Heart left ventricle (tissue), 16 donors: ENCODE data around the gene TRPM1. TPM values are rescaled to one million over a fixed set of nuclear protein-coding genes. Genes with fewer than 3 reads are reported as not detected.

Experiments
- ATAC-seq, 4 donors: fragments of 200-7000 bp; cut with Tn5 transposase; one replicate each; pipeline ENCODE4 v1.9.1; 2020 to 2022; ENCODE audit warnings: moderate library complexity in 4 of 4, mild to moderate bottlenecking in 3 of 4, moderate number of reproducible peaks in 1 of 4
- DNase-seq, 5 donors: peaks; one replicate each; pipeline ENCODE4 v3.0.0-alpha.2; 2020
- H3K27ac ChIP-seq, 12 donors: fragments of 200-600 bp; sonication (generic) in 4 of 12; one replicate each; pipeline versions ENCODE4 v1.5.0 to v1.8.0; 2016 to 2022; ENCODE audit warnings: mild to moderate bottlenecking in 2 of 12
- H3K27me3 ChIP-seq, 9 donors: fragments of 200-600 bp; sonication (generic) in 2 of 9; one replicate each; pipeline versions ENCODE4 v1.5.1 to v1.8.0; 2016 to 2022; ENCODE audit warnings: mild to moderate bottlenecking in 3 of 9
- H3K36me3 ChIP-seq, 9 donors: fragments of 200-600 bp; sonication (generic) in 2 of 9; one replicate each; pipeline versions ENCODE4 v1.5.0 to v1.8.0; 2018 to 2022; ENCODE audit warnings: mild to moderate bottlenecking in 2 of 9
- H3K4me1 ChIP-seq, 12 donors: fragments of 200-600 bp; sonication (generic) in 4 of 12; one replicate each; pipeline versions ENCODE4 v1.5.0 to v1.8.0; 2016 to 2022; ENCODE audit warnings: mild to moderate bottlenecking in 3 of 12
- H3K4me3 ChIP-seq, 12 donors: fragments of 200-600 bp; sonication (generic) in 4 of 12; one replicate each; pipeline versions ENCODE4 v1.5.0 to v1.8.0; 2017 to 2022; ENCODE audit warnings: mild to moderate bottlenecking in 9 of 12, moderate library complexity in 4 of 12
- H3K9me3 ChIP-seq, 12 donors: fragments of 200-600 bp; sonication (generic) in 4 of 12; one replicate each; pipeline versions ENCODE4 v1.5.0 to v1.8.0; 2016 to 2022; ENCODE audit warnings: mild to moderate bottlenecking in 1 of 12
- CTCF ChIP-seq, 12 donors: fragments of 200-600 bp; sonication (generic) in 4 of 12; IDR thresholded peaks; one replicate each; pipeline versions ENCODE4 v1.5.0 to v1.8.0; 2018 to 2022; ENCODE audit warnings: antibody characterized with exemption in 12 of 12, mild to moderate bottlenecking in 5 of 12
- POLR2A ChIP-seq, 2 donors: fragments of 450-650 bp; IDR thresholded peaks; one replicate each; pipeline ENCODE4 v1.6.1; 2017; ENCODE audit warnings: antibody characterized with exemption in 2 of 2, mild to moderate bottlenecking in 2 of 2, moderate library complexity in 2 of 2
- WGBS, 4 donors: extraction: QIAGEN DNeasy Blood & Tissue Kit in 2 of 4; methylation state at CpG; one replicate each; pipeline versions ENCODE4 v1.1.5 to v1.1.7; 2013 to 2018; 5-methylcytosine and 5-hydroxymethylcytosine counted together
- intact Hi-C, 10 donors: fragments of 100-400 bp; cut with DNase I; formaldehyde crosslinking; loops; one replicate each; pipeline versions ENCODE4 v1.11.1 to v1.14.2; 2022
- polyA plus RNA-seq, 2 donors: library from polyadenylated mRNA; stranded (reverse); fragments of 200-250 nt; gene quantifications; one replicate each; pipeline ENCODE4 v1.2.3, GENCODE V29; 2013
- total RNA-seq, 9 donors: library from RNA; depleted of rRNA in 2 of 9; stranded (reverse); fragments of >200 nt in 2 of 9; fragmentation: NEBNext Ultra II Directional in 3 of 9; extraction: Animal tissue kit (Norgen Biotek cat#: 25700) in 3 of 9; gene quantifications; one replicate each; pipeline versions ENCODE4 v1.1.0 to v1.2.4, GENCODE V29; 2016 to 2023
- donor health status: ischemic (EF 13 %, LVEDD 7.1; RV severe dilation, severe dysfunction).
- donor health status: healthy with polysubstance abuse.
- donor health status: DM: no; HTN: yes; CAD: no.
- donor health status: DM: no; HTN: no; CAD: no.
- donor health status: ischemic (EF 25% LVEDD 6.9; RV normal size, moderate dysfunction).
- donor health status: ischemic (EF 25% LVEDD 5.7; RV mildly dilated, moderate dysfunction).
- donor health status: healthy.
- donor health status: DM: yes; HTN: yes; CAD: no.
- donor health status: ischemic (EF 35%, LVEDD 5.7; RV mildly dilated, moderate dysfunction).
- donor health status: nonischemic (EF 11% LVEDD 7.7; RV severe dilation, severe dysfunction).
- donor health status: DM: yes; HTN: yes; CAD: no.
- donor health status: PGD.
- donor health status: ischemic (EF 29% LVEDD 5.4; RV normal size, mild dysfunction).
- donor health status: nonischemic (EF 23%, LVEDD 6.1; RV moderate dilation, normal function).

Gene TRPM1
- total and polyA plus RNA-seq, 11 donors = 0.25 TPM; not detected in 10

- Histone ChIP-seq H3K27ac (no peak overlapping the region), H3K4me1 (peaks cover 0 to 14% (median 5%) of the 10 kb centered on the region in 12 donors), H3K36me3 (no peaks in the 10 kb centered on the region), H3K27me3 (no peaks in the 10 kb centered on the region), H3K4me3 (no peak overlapping the region), H3K9me3 (no peaks in the 10 kb centered on the region)
- DNase-seq (no peak), ATAC-seq (no peak)
- 72 to 85% (median 82%) methylated on average over 3 of the region's 3 CpGs for WGBS, 4 donors
- TF ChIP-seq POLR2A (IDR thresholded peaks at IDR 0.05) = no peak
- TF ChIP-seq CTCF (IDR thresholded peaks at IDR 0.05) = no peak
- intact Hi-C loops = loop anchor here in 3 of 10 donors (10.0 kb wide), 3 partner anchors 65 to 395 kb away; partner anchors contain the start of gene KLF13 (in 2 of the 3)
These were observed 101.8 kb downstream of the TRPM1 start for GRCh38 chr15:30999729-31000128.

- TF ChIP-seq CTCF (IDR thresholded peaks at IDR 0.05) = no peak
- no peak for TF ChIP-seq POLR2A (IDR thresholded peaks at IDR 0.05)
- Histone ChIP-seq H3K27me3 (no peaks in the 10 kb centered on the region), H3K27ac (no peak overlapping the region), H3K4me1 (peaks cover 0 to 6% (median 3%) of the 10 kb centered on the region in 12 donors), H3K4me3 (no peak overlapping the region), H3K36me3 (no peaks in the 10 kb centered on the region), H3K9me3 (no peaks in the 10 kb centered on the region)
- no peak for ATAC-seq
- 94 to 97% (median 97%) methylated on average over 1 of the region's 1 CpG for WGBS, 4 donors
- intact Hi-C loops = loop anchor here in 2 of 10 donors (10.0 kb wide), 2 partner anchors 328 to 398 kb away; partner anchors contain the start of gene KLF13 (in 1 of the 2)
- no peak for DNase-seq
These were observed 104.3 kb downstream of the TRPM1 start for GRCh38 chr15:30997270-30997669.

- ATAC-seq = no peak
- Histone ChIP-seq H3K4me3 (peak overlapping the region; percentile 82 to 99 (median 94)), H3K4me1 (peaks cover 0 to 42% (median 31%) of the 10 kb centered on the region in 12 donors), H3K9me3 (no peaks in the 10 kb centered on the region), H3K36me3 (peaks cover 0 to 11% (median 0%) of the 10 kb centered on the region in 9 donors), H3K27ac (peak overlapping the region; percentile 89 to 99 (median 96)), H3K27me3 (no peaks in the 10 kb centered on the region)
- intact Hi-C loops = loop anchor here in 4 of 10 donors (5.0 to 10.0 kb wide), 7 partner anchors 40 to 402 kb away; partner anchors contain the start of genes FAN1 (in 1 of the 4) and KLF13 (in 1 of the 4)
- DNase-seq = no peak
- no peak for TF ChIP-seq CTCF (IDR thresholded peaks at IDR 0.05)
- WGBS, 4 donors = 56 to 80% (median 64%) methylated on average over 7 of the region's 7 CpGs
These were observed 109.2 kb downstream of the TRPM1 start for GRCh38 chr15:30992249-30992864.
